Activated CD8-positive, alpha-beta memory T cell treated with anti-CD3 and anti-CD28 coated beads for 4 hours (primary cell): ENCODE measurements around the gene UQCR10.

Experiments
- DNase-seq, 2 donors: peaks; one replicate each; pipeline ENCODE4 v3.0.0-alpha.2; 2020; ENCODE audit warnings: low read depth in 2 of 2

UQCR10 gene

DNA sequence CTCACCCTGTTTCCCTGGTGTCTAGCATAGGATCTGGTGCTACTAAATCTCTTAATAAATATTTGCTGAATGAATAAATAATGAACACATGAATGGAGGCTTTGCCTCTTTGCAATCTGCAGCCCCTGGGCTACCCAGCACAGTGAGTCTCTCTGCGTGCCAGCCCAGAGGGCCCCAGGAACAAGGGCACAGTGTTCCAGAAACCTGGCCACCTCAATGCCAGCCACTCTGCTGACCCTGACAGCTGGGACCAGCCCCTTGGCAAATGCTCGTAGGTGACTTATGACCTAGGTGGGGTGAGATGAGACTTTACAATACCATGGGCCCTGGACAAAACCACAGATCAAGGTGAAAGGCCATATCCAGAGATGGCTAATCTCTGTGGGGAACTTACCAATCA, 31.6 kb downstream of the UQCR10 start:
- no peak for DNase-seq

DNA sequence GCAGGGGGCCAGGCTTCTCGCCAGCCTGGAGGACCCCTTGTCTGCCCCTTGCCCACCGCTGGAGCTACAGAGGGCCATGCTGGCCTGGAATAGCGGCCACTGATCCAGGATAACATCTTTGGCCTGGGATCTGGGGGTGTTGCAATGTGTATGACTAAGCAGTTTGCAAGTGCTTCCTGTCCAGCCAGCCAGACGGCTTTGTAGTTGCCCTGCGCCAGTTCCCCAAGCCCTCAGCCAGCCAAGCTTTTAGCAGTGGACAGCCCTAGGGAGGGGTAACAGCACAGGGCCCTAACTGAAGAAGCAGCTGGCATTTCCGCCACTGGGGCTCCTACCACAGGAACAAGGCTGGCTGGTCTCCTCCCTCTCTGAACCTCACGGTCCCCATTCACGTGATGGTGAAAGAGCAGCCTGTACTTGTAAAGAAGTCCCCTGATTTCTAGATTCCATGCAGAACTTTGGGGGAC, 32.1 kb downstream of the UQCR10 start:
- no peak for DNase-seq

GRCh38 chr22:29801153-29801552, 34.0 kb downstream of the UQCR10 start:
- no peak for DNase-seq

GRCh38 chr22:29801796-29802195, 34.6 kb downstream of the UQCR10 start:
- no peak for DNase-seq

DNA sequence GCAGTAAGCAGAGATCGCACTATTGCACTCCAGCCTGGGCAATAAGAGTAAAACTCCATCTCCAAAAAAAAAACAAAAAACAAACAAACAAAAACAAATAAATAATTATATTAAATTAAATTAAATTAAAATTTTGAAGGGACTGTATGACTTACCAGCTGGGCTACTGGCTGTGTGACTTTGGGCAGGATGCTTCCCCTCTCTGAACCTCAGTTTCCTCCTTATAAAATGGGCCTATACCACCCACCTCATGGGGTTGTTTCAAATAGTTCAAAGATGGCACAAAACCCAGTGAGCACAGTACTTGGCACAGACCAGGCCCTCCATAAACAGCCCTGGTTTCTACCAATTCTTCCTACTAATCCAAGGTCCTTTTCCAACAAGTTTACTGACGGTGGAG, 36.0 kb downstream of the UQCR10 start:
- no peak for DNase-seq

- no peak for DNase-seq
Observed at GRCh38 chr22:29804985-29805384, 37.8 kb downstream of the UQCR10 start.

- no peak for DNase-seq
Observed at GRCh38 chr22:29806196-29806595, 39.0 kb downstream of the UQCR10 start.

DNA sequence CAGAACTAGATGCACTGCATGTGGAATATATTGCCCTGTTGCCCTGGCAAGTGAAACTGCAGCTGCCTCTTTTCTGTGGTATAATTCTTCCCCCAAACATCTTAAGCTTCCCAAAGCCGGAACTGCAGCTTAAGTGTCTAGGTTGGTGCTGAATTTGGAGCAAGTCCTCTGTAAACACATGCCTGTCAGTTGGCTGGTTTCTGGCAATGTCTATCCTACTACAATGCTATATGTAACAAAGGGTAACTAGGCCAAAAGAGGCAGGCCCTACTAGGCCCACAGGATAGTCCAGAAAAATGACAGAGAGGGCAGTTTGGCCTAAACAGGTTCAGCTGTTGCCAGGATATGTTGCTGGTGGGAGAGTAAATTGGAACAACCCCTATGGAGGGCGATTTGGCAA, 43.0 kb downstream of the UQCR10 start:
- no peak for DNase-seq

- no peak for DNase-seq
Observed at GRCh38 chr22:29811377-29811776, 44.2 kb downstream of the UQCR10 start.

DNA sequence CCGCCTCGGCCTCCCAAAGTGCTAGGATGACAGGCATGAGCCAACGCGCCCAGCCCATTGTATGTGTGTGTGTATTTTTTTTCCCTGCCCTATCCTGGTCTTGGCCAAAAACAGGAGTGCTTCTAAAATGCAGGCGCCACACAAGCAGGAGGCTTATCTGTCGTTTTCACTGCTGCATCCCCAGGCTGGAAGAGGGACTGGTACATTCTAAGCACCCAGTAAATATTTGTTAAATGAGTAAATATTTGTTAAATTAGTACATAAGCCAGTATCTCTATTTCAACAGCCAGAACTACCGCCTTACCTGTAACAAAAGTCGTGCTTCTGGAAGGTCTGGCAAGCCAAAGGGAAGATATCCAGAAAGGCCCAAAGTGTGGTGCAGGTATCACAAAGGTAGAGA, 46.0 kb downstream of the UQCR10 start:
- DNase-seq, result no peak

DNA sequence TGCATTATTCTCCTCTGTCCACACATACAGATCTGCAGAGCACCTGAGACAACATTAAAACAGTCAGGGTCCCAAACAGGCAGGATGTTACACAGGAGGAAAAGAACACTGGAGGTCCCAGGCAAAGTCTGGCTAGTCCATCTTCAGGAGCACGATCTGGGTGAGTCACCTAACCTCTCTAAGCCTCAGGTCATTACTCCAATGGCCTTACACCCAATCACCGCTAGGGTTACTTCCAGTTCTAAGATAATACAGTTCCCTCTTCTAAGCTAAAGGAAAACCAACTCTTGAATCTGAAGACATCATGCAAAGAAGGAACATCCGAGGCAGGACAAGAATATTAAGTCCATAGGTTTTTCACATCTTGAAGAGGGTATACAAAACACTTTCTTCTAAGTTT, 46.4 kb downstream of the UQCR10 start:
- DNase-seq, result no peak

- DNase-seq, result no peak
Observed at GRCh38 chr22:29814003-29814402, 46.8 kb downstream of the UQCR10 start.

- no peak for DNase-seq
Observed at GRCh38 chr22:29815580-29815979, 48.4 kb downstream of the UQCR10 start.

DNA sequence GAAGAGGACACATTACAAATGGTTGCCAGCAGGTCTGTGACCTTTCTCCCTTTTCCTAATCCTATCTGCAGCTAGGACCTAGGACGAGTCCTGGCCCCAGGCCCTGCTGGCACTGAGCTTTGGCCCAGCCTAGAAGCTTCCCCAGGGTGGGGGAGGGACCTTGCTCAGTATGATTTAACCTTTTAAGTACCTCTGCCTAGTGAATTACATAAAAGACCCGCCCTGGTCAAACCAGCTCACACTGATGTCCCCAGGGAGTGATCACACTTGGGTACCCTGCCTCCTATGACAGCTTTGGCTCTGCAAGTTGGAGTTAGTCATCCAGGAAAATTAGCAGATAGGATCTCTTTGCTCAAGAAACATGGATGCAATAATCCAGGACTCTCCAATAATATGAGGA, 49.0 kb downstream of the UQCR10 start:
- no peak for DNase-seq

GRCh38 chr22:29816539-29816938, 49.4 kb downstream of the UQCR10 start:
- no peak for DNase-seq

DNA sequence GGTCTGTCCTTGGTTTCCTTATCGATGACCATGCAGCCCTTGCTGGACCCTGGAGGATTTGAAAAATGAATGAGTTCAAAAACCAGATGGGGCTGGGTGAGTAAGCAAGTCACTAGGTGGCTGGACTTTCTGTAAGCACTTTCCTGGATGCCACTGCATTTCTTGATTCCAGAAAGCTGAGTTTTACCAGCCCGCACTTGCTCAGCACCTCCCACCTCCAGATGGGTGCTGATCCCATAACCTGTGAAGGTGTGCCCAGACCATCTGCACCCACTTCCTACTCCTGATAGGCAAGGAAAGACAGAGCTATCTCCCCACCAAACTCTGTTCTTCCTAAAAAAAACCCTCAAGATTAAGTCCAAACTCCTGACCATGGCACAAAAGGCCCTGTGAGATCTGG, 49.8 kb downstream of the UQCR10 start:
- DNase-seq, result no peak

GRCh38 chr22:29817724-29818123, 50.6 kb downstream of the UQCR10 start:
- DNase-seq, result no peak

- no peak for DNase-seq
Observed at GRCh38 chr22:29819501-29819900, 52.3 kb downstream of the UQCR10 start.
